ENCODE data around the gene PPM1K. TPM values are rescaled to one million over a fixed set of nuclear protein-coding genes. Genes with fewer than 3 reads are reported as not detected.
"Not testable (repeated sequence)": the region's sequence is repeated elsewhere in the genome, so short reads cannot be mapped to it uniquely, and the experiment has no call there.

Gene PPM1K
- 5.8 and 11.5 TPM in 2 replicates for total RNA-seq

DNA sequence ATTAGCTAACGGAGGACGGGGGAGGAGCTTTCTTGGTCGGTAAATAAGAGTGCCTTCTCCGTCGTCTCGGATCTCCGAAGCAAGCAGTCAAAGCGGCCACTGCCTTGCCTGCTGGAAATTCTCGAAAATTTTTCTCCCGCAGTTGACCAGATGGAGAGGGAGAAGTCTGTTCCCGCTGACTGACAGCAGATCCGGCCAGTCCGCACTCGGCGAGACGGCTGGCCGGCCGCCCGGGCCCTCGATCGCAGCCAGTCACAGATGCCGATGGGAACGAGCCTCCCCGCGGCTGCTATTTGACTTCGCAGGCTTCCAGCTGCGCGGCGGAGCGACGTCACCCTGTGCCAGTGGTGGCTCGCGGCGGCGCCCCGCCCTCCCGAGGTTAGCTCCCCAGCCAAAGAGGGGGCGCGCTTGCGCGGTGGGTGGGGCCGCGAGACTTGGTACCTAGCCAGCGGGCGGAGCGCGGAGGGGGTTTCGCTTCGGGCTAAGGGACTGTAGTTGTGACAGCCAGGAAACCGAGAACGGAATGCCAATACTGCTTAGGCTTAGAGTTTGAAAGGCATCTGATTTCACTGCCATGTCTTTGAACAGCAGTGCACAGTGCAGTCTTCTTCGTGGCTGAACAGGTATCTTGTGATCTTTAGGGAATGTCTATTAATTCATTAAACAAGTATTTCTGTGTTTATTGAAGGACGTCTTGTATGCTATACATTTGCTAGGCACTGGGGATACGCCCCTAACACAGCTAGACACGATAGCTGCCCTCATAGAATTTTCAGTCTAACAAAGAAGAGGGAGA lies at the start of gene PPM1K:
Gene PPM1K (minus strand): TSS at position 123 of the 796 bp plus-strand sequence. CDS start 5,978 bp downstream, outside the sequence.
- DNase-seq (ENCODE audit: extremely low read depth, low read depth, low spot score) = peak; percentile 78

DNA sequence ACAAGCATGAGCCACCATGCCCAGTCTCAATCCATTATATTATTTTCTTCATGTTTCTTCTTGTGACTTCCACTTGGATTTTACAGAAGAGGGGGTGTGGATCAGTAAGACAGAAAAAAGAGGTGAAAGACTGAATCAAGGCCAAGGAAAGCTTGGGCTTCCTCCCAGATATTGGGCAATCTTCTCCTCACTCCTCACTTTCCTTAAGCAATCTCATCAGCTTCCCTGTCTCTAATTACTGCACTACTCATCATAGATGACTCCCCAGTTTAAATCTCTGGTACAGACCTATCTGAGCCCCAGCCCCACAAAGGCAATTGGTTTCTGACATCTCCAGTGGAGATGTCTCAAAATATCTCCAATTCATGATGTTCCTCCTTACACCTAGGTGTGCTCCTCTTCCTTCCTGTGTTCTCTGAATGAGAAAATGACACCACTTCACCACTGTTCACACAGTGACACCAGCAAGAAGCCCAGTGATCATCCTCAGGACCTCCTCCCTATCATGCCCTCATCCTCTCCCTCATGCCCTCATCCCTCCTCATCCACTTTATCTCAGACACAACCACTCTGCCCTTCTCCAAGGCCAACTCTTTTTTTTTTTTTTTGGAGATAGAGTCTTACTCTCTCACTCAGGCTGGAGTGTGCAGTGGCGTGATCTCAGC lies 49.5 kb upstream of the PPM1K start:
- DNase-seq (ENCODE audit: extremely low read depth, low read depth, low spot score) = no peak

DNA sequence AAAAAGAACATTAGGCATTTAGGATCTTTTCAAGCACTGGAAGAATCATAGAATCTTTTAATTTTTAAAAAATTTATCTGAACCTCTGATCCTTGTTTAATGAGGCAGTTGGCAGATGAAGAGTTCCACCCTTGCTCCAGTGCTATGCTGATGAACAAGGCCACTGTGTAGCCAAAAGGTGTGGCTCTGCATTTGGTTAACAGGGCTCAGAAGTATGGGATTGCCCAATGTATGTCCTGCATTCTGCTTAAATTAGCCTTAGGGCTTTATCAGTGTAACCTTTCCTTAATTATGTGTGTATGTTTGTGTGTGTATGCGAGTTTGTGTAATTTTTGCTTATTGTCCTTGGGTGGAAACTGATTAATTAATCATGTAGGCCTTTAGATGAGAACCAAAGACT lies 43.3 kb upstream of the PPM1K start:
- DNase-seq (ENCODE audit: extremely low read depth, low read depth, low spot score) = no peak

DNA sequence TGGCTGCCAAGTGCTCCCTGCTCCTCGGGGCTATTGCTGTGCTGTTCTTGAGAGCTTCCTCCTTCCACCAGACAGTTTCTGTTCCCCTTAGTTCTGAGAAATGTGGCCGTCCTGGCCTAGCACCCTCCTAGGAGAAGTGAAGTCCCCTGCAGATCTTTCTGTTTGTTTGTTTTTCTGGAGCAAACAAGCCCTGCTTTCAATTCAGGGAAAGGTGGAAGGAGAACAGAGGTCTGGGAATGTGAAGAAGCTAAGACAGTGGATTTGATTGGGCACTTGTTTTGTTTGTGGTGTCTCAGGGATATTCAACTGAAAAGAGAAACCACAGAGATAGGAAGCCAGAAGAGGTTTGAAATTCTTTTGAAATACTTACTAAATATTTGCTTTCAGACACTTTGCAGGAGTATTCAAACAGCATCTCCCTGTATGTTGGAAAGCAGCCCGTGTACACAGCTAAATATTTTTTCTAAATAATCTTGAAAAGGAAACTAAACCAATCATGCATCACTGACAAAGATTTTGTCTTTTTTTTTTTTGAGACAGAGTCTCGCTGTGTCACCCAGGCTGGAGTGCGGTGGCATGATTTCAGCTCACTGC lies 36.5 kb upstream of the PPM1K start:
- no peak for DNase-seq (ENCODE audit: extremely low read depth, low read depth, low spot score)

DNA sequence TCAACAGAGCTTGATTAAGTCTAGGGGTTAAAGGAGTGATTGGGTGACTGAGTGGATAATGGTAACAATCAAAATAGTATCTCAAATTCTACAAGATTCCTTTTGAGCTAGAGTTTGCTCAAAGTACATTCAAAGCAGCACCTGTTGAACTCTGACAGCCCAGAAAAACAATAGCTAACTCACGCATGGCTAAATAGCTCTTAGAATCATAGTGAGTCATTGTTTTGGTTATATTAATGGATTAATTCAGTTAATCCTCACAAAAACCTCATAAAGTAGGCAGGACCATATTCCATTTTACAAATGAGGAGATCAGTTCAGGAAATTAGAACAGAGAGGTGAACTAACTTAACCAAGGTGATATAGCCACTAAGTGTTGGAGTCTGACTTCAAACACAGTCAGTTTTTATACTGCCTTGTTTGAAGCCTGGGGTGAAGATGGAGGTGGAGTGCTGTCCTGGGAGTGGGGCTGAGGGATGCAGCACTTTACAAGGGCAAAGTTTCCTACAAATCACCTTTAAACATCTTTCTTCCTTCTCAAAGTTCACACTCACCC lies 35.9 kb upstream of the PPM1K start:
- DNase-seq (ENCODE audit: extremely low read depth, low read depth, low spot score) = no peak

DNA sequence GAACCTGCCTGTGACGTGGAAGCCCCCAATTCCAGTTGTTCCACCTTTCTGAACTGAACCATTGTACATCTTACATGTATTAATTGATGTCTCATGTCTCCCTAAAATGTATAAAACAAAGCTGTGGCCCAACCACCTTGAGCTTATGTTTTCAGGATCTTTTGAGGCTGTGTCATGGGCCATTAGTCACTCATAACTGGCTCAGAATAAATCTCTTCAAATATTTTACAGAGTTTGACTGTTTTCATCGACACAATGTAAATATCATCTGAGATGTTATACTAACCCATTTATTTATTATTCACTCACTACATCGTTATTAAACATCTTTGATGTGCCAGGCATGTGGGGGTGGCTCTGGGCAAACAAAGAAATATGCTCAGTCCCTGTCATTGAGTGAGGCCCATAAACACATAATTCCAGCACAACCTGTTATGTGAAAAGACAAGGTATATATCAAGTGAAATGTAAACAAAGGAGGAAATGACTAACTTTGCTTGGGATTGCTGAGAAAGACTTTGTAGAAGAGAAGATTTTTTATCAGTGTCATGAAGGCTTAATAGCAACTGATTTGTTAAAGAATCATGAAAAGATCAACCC lies 34.5 kb upstream of the PPM1K start:
- no peak for DNase-seq (ENCODE audit: extremely low read depth, low read depth, low spot score)

DNA sequence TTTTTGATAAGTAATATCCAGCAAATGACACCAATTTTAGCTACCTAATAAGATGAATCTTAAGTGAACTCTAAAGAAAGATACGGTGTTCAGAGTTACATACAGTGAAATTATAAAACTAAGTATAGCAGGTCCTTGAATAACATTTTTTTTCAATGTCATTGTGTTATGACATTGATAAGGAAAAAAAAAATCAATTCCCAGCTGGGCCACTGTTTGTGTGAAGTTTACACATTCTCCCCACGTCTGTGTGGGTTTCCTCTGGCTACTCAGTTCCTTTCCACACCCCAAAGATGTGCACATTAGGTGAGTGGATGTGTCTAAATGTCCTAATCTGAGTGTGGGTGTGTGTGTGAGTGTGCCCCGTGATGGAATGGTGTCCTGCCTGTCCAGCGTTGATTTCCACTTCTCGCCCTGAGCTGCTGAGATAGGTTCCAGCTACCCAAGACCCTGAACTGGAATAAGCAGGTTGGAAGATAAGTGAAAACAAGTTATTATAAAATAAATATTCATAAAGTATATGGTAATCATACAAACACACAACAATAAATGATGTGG lies 31.2 kb upstream of the PPM1K start:
- DNase-seq (ENCODE audit: extremely low read depth, low read depth, low spot score) = no peak

DNA sequence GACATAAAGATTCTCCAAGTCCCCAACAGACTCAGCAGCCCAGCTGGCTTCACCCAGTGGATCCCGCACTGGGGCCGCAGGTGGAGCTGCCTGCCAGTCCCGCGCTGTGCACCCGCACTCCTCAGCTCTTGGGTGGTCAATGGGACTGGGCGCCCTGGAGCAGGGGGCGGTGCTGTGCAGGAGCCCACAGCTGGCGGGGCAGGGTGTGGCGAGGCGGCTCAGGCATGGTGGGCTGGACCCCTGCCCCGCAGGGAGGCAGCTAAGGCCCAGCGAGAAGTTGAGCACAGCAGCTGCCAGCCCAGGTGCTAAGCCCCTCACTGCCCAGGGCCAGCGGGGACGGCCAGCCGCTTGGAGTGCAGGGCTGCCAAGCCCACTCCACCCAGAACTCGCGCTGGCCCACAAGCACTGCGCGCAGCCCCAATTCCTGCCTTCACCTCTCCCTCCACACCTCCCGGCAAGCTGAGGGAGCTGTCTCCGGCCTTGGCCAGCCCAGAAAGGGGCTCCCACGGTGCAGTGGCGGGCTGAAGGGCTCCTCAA lies 28.8 kb upstream of the PPM1K start:
- DNase-seq (ENCODE audit: extremely low read depth, low read depth, low spot score) = not testable (repeated sequence)

DNA sequence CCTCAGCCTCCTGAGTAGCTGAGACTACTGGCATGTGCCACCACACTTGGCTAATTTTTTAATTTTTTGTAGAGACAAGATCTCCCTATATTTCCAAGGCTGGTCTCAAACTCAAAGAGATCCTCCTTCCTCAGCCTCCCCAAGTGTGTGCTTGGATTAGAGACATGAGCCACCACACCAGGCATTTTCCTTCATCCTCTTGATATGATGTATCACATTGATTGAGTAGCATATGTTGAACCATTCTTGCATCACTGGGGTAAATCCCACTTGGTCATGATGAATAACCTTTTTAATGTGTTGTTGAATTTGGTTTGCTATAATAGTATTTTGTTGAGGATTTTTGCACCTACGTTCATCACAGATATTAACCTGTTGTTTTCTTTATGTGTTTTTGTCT lies 24.2 kb upstream of the PPM1K start:
- no peak for DNase-seq (ENCODE audit: extremely low read depth, low read depth, low spot score)

DNA sequence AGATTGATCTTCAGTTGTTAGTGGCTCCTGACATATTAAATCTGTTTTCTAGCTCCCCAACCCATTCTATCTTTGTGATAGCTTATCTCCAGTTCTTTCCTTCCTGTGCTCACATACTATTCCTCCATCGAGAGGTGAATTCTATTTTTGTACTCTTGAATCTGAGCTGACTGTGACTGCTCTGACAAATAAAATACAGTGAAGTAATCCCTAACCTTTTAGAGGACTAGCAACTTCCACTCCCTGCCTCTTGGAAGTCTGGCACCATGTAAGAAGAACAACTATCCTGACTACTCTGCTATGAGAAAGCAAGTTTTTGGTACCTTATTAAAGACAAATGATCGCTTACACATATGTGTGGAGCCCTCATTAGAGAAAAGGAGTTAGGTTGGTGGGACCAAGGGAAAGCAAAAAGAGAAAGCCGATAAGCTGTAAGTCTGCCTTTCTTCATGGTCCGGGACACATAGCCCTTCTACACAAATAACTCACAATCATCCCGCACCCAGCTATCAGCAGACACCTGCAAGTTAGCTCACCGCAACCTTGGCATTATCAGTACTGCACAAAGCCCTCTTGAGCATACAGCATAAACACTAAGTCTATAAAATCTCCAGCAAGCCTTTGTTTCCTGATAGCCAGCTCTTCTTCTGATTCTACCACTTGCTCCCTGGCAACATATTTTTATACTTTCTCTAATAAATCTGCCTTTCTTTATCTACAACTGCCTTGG lies 13.5 kb upstream of the PPM1K start:
- DNase-seq (ENCODE audit: extremely low read depth, low read depth, low spot score) = no peak

DNA sequence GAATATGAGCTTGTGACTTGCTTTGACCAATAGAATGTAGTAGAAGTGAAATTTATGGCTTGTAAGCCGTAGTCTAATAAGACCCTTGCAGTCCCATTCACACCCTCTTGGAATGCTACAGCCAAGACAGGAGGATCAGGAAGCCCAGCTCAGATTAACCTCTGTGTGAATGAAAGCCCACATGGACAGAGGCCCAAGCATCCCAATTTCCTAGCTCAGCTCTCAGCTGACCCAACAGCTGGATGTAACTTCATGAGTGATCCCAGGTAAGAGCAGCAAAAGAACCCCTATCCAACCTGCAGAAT lies 12.8 kb upstream of the PPM1K start:
- no peak for DNase-seq (ENCODE audit: extremely low read depth, low read depth, low spot score)

DNA sequence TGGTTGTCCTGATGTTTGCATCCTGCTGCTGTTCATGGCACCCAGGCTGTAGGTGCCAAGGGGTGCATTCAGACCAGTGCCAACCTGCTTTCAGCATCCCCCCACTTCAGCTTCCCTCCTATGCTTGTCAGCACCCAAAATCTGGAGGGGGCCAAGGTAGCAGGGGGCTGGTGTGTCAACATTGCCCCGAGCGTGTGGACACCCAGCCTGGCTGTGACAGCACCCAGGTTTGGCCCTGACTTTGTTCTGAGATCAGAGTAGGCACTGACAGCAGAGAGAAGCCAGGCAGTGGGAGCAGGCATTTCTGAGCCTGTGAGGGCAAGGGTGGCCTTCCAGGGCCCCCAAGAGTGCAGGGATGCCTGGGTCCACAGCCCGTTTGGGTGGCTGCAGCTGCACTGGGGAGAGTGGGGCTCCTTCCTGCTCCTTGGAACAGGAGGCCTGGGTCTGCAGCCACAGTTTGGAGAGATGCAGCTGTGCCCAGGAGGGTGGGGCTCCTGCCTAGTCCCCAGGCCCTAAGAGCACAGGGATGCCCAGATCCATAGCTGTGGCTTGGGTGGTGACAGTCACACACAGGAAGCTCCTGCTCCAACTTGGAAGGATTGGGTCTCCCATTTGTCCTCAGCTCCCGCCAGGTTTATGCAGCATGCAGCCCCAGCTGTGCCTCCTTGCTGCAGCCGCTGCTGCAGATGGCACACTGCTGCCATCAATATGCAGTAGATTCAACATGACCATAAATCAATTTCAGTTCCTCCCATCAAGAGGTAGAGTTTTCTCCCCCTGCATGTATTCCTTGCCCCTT lies 12.3 kb upstream of the PPM1K start:
- DNase-seq (ENCODE audit: extremely low read depth, low read depth, low spot score) = no peak

DNA sequence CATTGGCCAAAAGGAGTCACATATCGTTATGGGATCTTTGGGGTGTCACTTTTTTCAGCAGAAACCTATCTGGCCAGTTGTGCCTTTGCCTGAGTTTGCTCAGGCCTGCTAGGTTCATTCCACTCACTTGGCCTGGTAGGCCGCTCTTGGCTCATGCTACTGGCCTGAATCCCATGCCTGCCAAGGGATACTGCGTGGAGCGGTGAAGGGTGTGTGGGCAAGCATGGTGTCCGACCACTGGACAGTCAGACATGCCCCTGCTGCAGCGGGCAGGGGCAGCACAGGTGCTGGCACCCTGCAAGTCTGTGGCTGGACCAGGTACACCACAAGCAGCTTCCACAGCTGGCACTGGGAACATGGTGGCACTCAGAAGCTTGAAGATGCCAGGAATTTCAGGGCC lies 11.3 kb upstream of the PPM1K start:
- DNase-seq (ENCODE audit: extremely low read depth, low read depth, low spot score) = no peak

DNA sequence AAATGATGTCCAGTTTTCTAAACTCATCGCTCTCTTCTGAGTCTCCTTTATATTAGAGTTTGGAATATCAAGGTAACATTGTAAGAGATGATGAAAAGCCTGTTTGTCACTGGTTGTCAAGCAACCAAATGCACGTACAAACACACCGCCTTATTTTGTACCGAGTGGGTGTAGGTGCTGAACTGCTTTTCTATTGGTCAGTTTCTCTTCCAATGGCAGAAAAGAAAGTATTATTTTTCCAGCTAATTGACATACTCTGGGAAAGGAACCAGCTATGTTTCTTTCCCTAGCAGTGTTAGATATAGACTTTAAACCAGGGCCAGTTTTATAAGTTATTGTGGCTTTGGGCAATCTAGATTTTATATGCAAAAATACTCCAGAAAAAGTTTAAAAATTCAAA lies 6.6 kb upstream of the PPM1K start:
- no peak for DNase-seq (ENCODE audit: extremely low read depth, low read depth, low spot score)

DNA sequence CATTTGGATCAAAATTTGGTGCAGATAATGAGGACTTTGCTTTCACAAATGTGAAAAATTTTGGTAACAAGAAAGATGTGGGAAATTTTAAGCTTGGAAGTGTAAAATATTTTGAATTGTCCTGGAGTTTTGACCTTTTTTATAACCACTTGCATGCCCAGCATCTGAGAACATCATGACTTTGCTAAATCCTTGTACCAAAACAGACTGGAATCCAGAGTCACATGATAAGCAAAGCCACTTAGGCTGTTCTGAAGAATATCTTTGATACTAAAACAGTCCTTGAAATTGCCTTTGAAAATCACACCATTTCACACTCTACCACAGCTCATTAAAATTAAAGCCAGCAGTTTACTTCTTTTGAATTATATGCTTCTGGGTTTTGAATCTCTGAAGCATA lies 2.5 kb upstream of the PPM1K start:
- no peak for DNase-seq (ENCODE audit: extremely low read depth, low read depth, low spot score)

DNA sequence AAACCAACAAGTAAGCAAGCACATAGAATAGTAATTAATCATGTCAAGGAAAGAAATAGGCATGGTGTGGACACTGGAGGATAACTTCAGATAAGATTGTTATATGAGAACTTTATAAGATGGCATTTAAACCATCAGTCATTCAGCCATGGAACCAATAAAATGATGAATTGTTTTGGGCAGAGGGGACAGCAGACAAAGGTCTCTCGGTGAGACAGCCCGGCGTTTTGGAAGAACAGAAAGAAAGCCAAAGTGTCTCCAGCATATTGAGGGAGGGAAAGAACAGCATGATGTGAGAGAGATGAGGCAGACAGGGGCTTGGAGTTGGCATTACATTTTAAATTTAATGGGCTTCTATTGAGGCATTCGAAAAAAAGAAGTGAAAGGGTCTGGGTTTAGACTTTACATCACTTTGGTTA lies 883 bp upstream of the PPM1K start:
- DNase-seq (ENCODE audit: extremely low read depth, low read depth, low spot score) = no peak

DNA sequence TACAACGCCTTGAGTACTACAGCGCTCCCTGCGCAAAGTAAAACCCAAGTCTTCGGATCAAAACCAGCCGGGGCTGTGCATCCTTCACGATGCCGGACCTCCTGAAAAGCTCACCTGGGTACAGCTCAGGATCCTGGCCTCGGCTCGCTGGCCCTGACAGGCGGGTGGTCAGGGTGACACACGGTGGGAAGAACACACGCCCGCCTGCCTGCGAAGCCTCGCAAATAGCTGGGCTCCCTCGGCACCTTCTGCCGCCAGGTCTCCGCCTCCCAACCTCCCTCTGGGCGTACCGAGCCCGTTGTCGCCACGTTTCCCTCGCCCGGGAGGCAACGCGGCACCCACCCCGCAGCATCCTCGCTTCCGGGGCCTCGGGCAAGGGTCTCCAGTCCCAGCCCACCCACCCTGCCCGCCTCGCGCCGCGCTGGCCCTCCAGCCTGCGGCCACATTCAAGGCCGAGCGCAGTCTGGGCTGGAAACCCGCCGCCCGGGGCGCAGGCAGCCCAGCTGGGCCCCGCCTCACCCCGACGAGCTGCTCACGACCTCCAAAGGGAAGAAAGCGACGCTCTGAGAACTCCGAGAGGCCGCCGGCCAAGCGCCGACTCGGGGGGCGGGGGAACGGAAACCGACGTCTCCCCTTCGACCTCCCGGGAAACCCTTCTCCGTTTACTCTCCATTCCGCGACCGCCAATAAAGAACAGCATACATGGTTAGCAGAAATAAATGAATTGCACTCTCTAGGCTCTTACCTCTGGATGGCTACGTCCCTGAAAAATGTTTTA lies 511 bp downstream of the PPM1K start:
- peak; percentile 12 for DNase-seq (ENCODE audit: extremely low read depth, low read depth, low spot score)

DNA sequence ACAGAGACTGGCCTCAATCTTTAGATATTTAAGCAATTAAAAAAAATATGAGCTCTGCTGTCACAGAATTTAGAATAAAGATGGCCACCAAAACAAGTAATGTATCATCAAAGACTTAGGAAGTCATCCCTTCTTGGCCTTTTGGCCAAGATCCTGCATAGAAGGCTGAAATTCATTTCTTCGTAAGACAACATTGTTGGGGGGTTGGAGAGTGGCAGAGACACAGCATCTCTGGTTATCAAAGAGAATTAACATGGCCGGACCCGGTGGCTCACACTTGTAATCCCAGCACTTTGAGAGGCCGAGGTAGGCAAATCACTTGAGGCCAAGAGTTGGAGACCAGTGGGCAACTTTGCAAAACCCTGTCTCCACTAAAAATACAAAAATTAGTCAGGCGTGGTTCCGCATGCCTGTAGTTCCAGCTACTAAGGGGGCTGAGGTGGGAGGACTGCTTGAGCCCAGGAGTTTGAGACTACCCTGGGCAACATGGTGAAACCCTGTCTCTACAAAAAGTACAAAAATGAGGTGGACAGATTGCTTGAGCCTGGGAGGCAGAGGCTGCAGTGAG lies 4.0 kb downstream of the PPM1K start:
- no peak for DNase-seq (ENCODE audit: extremely low read depth, low read depth, low spot score)
